ENCODE measurements around the gene KPNA1.

Gene KPNA1

DNA sequence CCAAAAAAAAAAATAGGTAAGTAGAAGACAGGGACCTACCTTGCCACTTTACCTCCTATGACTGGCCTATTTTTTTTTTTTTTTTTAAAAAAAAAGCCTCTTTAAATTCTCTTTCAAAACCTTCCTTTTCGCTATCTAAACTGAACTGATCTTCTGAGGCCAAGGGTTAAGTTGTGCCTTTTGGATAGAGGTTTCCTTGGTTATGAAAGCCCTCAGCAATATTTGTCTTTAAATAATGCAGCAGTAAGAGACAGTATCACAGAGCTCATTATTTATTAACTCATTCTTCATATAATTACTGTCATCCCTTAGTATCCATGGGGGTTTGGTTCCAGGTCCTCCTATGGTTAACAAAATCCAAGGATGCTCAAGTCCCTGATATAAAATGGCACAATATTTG lies 140.7 kb downstream of the KPNA1 start:
- DNase-seq, result no peak

Data from NCI-H1417 (cell line).